Upper lobe of left lung (tissue), 4 donors: ENCODE data around the gene ADIPOQ.

Experiments used
- EP300 ChIP-seq, 4 donors: sonication (generic); formaldehyde crosslinking; IDR thresholded peaks; one replicate each; pipeline ENCODE4 v1.5.1; 2017; ENCODE audit warnings: antibody characterized with exemption in 4 of 4, control low read depth in 2 of 4
- POLR2A ChIP-seq, 4 donors: fragments of 450-650 bp; IDR thresholded peaks; one replicate each; pipeline ENCODE4 v1.5.1; 2016 to 2017; ENCODE audit warnings: antibody characterized with exemption in 4 of 4, mild to moderate bottlenecking in 2 of 4
- TF ChIP-seq, protein P1 (sequence below), 6 experiments: fragments of 450-650 bp in 4 of 6; fragments of 200-600 bp in 2 of 6; sonication (generic) in 2 of 6; IDR thresholded peaks; one replicate each; pipeline ENCODE4 v1.5.1; 2016 to 2019; ENCODE audit warnings: antibody characterized with exemption in 6 of 6

GRCh38 chr3:186818956-186819355, 23.6 kb upstream of the ADIPOQ start:
- TF ChIP-seq EP300 (IDR thresholded peaks at IDR 0.05) (no peak), POLR2A (IDR thresholded peaks at IDR 0.05) (no peak)
- TF ChIP-seq, protein P1, sequence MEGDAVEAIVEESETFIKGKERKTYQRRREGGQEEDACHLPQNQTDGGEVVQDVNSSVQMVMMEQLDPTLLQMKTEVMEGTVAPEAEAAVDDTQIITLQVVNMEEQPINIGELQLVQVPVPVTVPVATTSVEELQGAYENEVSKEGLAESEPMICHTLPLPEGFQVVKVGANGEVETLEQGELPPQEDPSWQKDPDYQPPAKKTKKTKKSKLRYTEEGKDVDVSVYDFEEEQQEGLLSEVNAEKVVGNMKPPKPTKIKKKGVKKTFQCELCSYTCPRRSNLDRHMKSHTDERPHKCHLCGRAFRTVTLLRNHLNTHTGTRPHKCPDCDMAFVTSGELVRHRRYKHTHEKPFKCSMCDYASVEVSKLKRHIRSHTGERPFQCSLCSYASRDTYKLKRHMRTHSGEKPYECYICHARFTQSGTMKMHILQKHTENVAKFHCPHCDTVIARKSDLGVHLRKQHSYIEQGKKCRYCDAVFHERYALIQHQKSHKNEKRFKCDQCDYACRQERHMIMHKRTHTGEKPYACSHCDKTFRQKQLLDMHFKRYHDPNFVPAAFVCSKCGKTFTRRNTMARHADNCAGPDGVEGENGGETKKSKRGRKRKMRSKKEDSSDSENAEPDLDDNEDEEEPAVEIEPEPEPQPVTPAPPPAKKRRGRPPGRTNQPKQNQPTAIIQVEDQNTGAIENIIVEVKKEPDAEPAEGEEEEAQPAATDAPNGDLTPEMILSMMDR (IDR thresholded peaks at IDR 0.05) = no peak
